Putamen (tissue), 1 donor: ENCODE results near the gene GOLIM4.
"Not testable (repeated sequence)": the region's sequence is repeated elsewhere in the genome, so short reads cannot be mapped to it uniquely, and the experiment has no call there.

Experiments used
- DNase-seq: peaks from one replicate; pipeline ENCODE4 v3.0.0-alpha.2; 2016; ENCODE audit warnings: low spot score

The GOLIM4 gene

GRCh38 chr3:168077091-168077490, 18.6 kb downstream of the GOLIM4 start:
- DNase-seq = no peak

- no peak for DNase-seq
Observed at GRCh38 chr3:168073842-168074605, 21.7 kb downstream of the GOLIM4 start.

- DNase-seq = no peak
Observed at GRCh38 chr3:168072323-168072650, 23.4 kb downstream of the GOLIM4 start.

GRCh38 chr3:168071591-168072322, 24.0 kb downstream of the GOLIM4 start:
- DNase-seq = peak; percentile 30

GRCh38 chr3:168070919-168071318, 24.8 kb downstream of the GOLIM4 start:
- DNase-seq = no peak

- no peak for DNase-seq
Observed at GRCh38 chr3:168068346-168068745, 27.4 kb downstream of the GOLIM4 start.

- DNase-seq = no peak
Observed at GRCh38 chr3:168066882-168067281, 28.8 kb downstream of the GOLIM4 start.

- no peak for DNase-seq
Observed at GRCh38 chr3:168065569-168065968, 30.2 kb downstream of the GOLIM4 start.

- DNase-seq = no peak
Observed at GRCh38 chr3:168063122-168063521, 32.6 kb downstream of the GOLIM4 start.

- no peak for DNase-seq
Observed at GRCh38 chr3:168062679-168063078, 33.0 kb downstream of the GOLIM4 start.

- DNase-seq = no peak
Observed at GRCh38 chr3:168061332-168061996, 34.3 kb downstream of the GOLIM4 start.

GRCh38 chr3:168060317-168060716, 35.4 kb downstream of the GOLIM4 start:
- no peak for DNase-seq

GRCh38 chr3:168058481-168058880, 37.2 kb downstream of the GOLIM4 start:
- no peak for DNase-seq

GRCh38 chr3:168056398-168057230, 39.1 kb downstream of the GOLIM4 start:
- not testable (repeated sequence) for DNase-seq

- DNase-seq = no peak
Observed at GRCh38 chr3:168054447-168054846, 41.3 kb downstream of the GOLIM4 start.

GRCh38 chr3:168053115-168053514, 42.6 kb downstream of the GOLIM4 start:
- DNase-seq = no peak

- no peak for DNase-seq
Observed at GRCh38 chr3:168052515-168052914, 43.2 kb downstream of the GOLIM4 start.

- DNase-seq = no peak
Observed at GRCh38 chr3:168051531-168052471, 43.9 kb downstream of the GOLIM4 start.

GRCh38 chr3:168051070-168051469, 44.7 kb downstream of the GOLIM4 start:
- DNase-seq = no peak

- DNase-seq = no peak
Observed at GRCh38 chr3:168049367-168049974, 46.3 kb downstream of the GOLIM4 start.
